SU-DHL-6 (cell line): ENCODE data around the gene SLC35A2.

ENCODE experiments used
- H2AFZ ChIP-seq: fragments of 200-600 bp; sonication (generic); 2 replicates; pipeline ENCODE4 v1.6.1; 2014; ENCODE audit warnings: low read depth, mild to moderate bottlenecking, moderate library complexity, mixed read lengths, antibody characterized with exemption, low read length; ENCODE audit not compliant: severe bottlenecking
- H3F3A ChIP-seq: fragments of 200-600 bp; shearing (Covaris generic); 2 replicates; pipeline ENCODE4 v1.6.0; 2016; ENCODE audit warnings: antibody characterized with exemption, mild to moderate bottlenecking; ENCODE audit not compliant: insufficient read depth
- H3K27ac ChIP-seq: fragments of 200-600 bp; sonication (generic); 2 replicates; pipeline ENCODE4 v1.5.1; 2016; ENCODE audit warnings: low read depth, mild to moderate bottlenecking, low read length, moderate library complexity, mixed read lengths
- H3K27me3 ChIP-seq: fragments of 200-600 bp; sonication (generic), shearing (Covaris generic); 2 replicates; pipeline ENCODE4 v1.6.0; 2014; ENCODE audit warnings: mild to moderate bottlenecking, low read length
- H3K36me3 ChIP-seq: fragments of 200-600 bp; sonication (generic); 2 replicates; pipeline ENCODE4 v1.6.1; 2014; ENCODE audit warnings: mild to moderate bottlenecking, low read length, mixed read lengths
- H3K4me2 ChIP-seq: fragments of 300-600, 200-600 bp; shearing (Covaris generic), sonication (generic); 2 replicates; pipeline ENCODE4 v1.6.0; 2014; ENCODE audit warnings: low read length, low read depth, mild to moderate bottlenecking; ENCODE audit not compliant: poor library complexity, severe bottlenecking
- H3K4me3 ChIP-seq: fragments of 200-600 bp; sonication (generic); 2 replicates; pipeline ENCODE4 v1.5.1; 2014; ENCODE audit warnings: antibody characterized with exemption, low read length, mild to moderate bottlenecking, mixed read lengths; ENCODE audit not compliant: insufficient read depth, poor library complexity, severe bottlenecking
- H3K79me2 ChIP-seq: fragments of 200-600 bp; sonication (generic); 2 replicates; pipeline ENCODE4 v1.6.1; 2014; ENCODE audit warnings: mild to moderate bottlenecking, low read length, moderate library complexity; ENCODE audit not compliant: insufficient read depth
- H3K9ac ChIP-seq: fragments of 200-600 bp; sonication (generic); 2 replicates; pipeline ENCODE4 v1.7.0; 2014; ENCODE audit warnings: mild to moderate bottlenecking, low read length
- H3K9me2 ChIP-seq: fragments of 200-600 bp; sonication (generic); replicated peaks from 2 replicates; pipeline ENCODE4 v1.6.1; 2014; ENCODE audit warnings: low read length; ENCODE audit not compliant: insufficient read depth
- H3K9me3 ChIP-seq: fragments of 200-600 bp; sonication (generic); 2 replicates; pipeline ENCODE4 v1.6.1; 2014; ENCODE audit warnings: low read length, mixed read lengths; ENCODE audit not compliant: insufficient read depth
- H4K20me1 ChIP-seq: fragments of 200-600 bp; sonication (generic); 2 replicates; pipeline ENCODE4 v1.6.1; 2014; ENCODE audit warnings: low read depth, mild to moderate bottlenecking, antibody characterized with exemption, low read length, moderate library complexity, mixed read lengths
- CTCF ChIP-seq: fragments of 200-600 bp; sonication (generic); IDR thresholded peaks from one replicate; pipeline ENCODE4 v1.5.1; 2017; ENCODE audit warnings: antibody characterized with exemption, mild to moderate bottlenecking, low read length, moderate library complexity; ENCODE audit not compliant: insufficient read depth, poor library complexity, severe bottlenecking
- EZH2phosphoT487 ChIP-seq: fragments of 200-600 bp; sonication (generic), shearing (Covaris generic); conservative IDR thresholded peaks from 2 replicates; pipeline ENCODE4 v1.6.1; 2018; ENCODE audit warnings: mild to moderate bottlenecking, antibody characterized with exemption, low read length, moderate library complexity, mixed read lengths

The SLC35A2 gene

GRCh38 chrX:48914593-48915493 is 3.4 kb upstream of the SLC35A2 start:
- no peak overlapping the region for H3K9ac ChIP-seq
- H3K27ac ChIP-seq: no peak overlapping the region
- no peaks in the 10 kb centered on the region for H3K9me3 ChIP-seq
- no peaks in the 10 kb centered on the region for H3K36me3 ChIP-seq
- no peaks in the 10 kb centered on the region for H4K20me1 ChIP-seq
- H3K27me3 ChIP-seq: no peaks in the 10 kb centered on the region
- no peaks in the 10 kb centered on the region for H3K9me2 ChIP-seq
- H3K79me2 ChIP-seq: peaks cover 34% of the 10 kb centered on the region
- no peak overlapping the region for H3K4me3 ChIP-seq
- TF ChIP-seq EZH2phosphoT487: no peak
- TF ChIP-seq CTCF: no peak
- H3F3A ChIP-seq: peaks cover 23% of the 10 kb centered on the region
- H2AFZ ChIP-seq: no peak overlapping the region
- H3K4me2 ChIP-seq: no peak overlapping the region

GRCh38 chrX:48913605-48914366 is 2.3 kb upstream of the SLC35A2 start:
- no peaks in the 10 kb centered on the region for H3K9me2 ChIP-seq
- H3K4me2 ChIP-seq: no peak overlapping the region
- H3K4me3 ChIP-seq: no peak overlapping the region
- H3K36me3 ChIP-seq: no peaks in the 10 kb centered on the region
- H4K20me1 ChIP-seq: no peaks in the 10 kb centered on the region
- H3F3A ChIP-seq: peaks cover 15% of the 10 kb centered on the region; the same call in 1 of the 2 replicates
- no peak overlapping the region for H3K27ac ChIP-seq
- no peak overlapping the region for H2AFZ ChIP-seq
- H3K9me3 ChIP-seq: no peaks in the 10 kb centered on the region
- no peaks in the 10 kb centered on the region for H3K27me3 ChIP-seq
- no peak for TF ChIP-seq EZH2phosphoT487
- no peak for TF ChIP-seq CTCF
- no peak overlapping the region for H3K9ac ChIP-seq
- H3K79me2 ChIP-seq: peaks cover 37% of the 10 kb centered on the region

- H3K4me2 ChIP-seq: peak overlapping the region; percentile 80
- H2AFZ ChIP-seq: peak overlapping the region; percentile 15
- no peaks in the 10 kb centered on the region for H3K36me3 ChIP-seq
- no peaks in the 10 kb centered on the region for H4K20me1 ChIP-seq
- H3K79me2 ChIP-seq: peaks cover 19% of the 10 kb centered on the region
- H3K27me3 ChIP-seq: no peaks in the 10 kb centered on the region
- peaks cover 15% of the 10 kb centered on the region; the same call in 1 of the 2 replicates for H3F3A ChIP-seq
- peak overlapping the region; percentile 76 for H3K9ac ChIP-seq
- H3K9me2 ChIP-seq: no peaks in the 10 kb centered on the region
- TF ChIP-seq CTCF: no peak
- no peak for TF ChIP-seq EZH2phosphoT487
- no peaks in the 10 kb centered on the region for H3K9me3 ChIP-seq
- H3K4me3 ChIP-seq: peak overlapping the region; percentile 98
- H3K27ac ChIP-seq: peak overlapping the region; percentile 60
These were observed 477 bp downstream of the SLC35A2 start for GRCh38 chrX:48910926-48911411.
